Hepatic stellate cell (primary cell): Measurements from ENCODE around the gene UBE2J2.

ENCODE experiments used
- DNase-seq: peaks from one replicate; pipeline ENCODE4 v3.0.0; 2011; ENCODE audit warnings: low spot score

UBE2J2 gene

GRCh38 chr1:1211541-1212441, 61.9 kb downstream of the UBE2J2 start:
- DNase-seq, result no peak

DNA sequence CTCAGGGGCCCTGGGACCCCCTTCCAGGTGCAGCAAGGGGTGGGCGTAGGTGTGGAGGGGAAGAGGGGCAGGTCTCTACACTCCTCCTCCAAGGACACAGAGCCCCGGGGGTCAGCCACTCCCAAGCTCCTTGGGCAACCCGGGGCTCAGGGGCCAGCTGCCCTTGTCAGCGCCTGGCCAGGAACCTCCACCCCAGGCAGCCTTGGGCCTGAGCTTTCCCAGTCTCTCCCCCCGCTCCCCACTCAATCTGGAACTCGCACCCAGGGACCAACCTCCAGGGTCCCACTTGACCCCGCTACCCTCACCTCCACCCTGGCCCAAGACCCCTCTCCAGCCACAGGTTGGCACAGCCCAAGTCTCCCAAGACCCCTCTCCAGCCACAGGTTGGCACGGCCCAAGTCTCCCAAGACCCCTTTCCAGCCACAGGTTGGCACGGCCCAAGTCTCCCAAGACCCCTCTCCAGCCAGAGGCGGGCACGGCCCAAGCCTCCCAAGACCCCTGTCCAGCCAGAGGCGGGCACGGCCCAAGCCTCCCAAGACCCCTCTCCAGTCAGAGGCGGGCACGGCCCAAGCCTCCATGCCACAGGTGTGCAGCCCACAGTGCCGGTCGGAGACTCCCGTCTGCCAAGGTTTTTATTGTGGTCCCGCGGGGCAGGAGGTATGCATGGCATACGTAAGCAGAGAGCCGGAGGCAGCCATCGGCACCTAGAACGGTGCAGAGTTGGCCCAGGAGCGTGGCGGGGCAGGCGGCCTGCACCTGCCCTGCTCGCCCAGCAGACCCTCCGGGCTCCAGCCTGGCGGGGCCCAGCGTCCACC, 62.7 kb downstream of the UBE2J2 start:
- DNase-seq, result no peak

DNA sequence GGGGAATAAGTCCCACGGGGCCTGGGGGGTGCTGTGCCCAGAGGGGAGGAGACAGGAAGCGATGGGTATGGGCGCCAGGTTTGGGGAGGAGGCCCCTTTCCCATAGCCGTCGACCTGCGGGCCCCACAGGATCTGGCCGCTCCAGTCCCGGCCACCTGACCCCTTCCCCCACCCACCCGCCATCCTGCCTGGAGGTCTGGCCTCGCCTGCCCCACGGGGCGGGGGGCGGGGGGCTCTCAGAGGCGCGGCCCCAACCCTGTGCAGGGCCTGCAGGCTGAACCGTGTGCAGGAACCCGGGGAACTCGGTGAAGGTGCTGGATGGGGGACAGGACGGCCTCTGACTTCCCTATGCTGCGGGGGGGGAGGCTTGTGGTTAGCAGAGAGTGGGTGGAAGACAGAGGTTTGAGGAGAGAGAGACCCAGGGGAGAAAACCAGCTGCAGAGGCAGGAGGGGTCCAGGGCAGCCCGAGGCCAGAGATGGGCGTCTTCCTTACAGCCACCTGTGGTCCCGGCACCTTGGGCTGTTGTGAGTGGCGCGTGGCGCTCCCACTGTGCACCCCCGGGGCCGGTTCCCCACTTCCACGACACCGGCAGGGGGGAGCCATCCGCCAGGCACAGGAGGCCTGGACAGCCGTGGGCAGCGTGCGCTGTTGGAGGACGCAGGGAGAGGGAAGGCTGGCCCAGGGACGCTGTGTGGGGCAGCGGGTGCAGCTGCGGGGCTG, 64.8 kb downstream of the UBE2J2 start:
- no peak for DNase-seq

DNA sequence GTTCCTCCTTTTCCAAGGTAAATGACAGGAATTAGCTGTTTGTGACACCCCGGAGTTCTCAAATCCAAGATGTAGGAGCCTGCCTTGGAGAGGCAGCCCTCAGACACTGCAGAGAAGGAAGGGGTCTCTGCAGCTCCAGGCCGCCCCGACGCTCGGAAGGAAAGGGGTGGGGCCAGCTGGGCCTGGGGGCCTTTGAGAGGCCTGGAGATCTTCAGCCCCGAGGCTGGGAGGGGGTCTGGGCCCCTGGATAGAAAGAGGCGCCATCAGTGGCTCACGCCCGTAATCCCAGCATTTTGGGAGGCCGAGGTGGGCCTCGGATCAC, 66.1 kb downstream of the UBE2J2 start:
- DNase-seq, result no peak

DNA sequence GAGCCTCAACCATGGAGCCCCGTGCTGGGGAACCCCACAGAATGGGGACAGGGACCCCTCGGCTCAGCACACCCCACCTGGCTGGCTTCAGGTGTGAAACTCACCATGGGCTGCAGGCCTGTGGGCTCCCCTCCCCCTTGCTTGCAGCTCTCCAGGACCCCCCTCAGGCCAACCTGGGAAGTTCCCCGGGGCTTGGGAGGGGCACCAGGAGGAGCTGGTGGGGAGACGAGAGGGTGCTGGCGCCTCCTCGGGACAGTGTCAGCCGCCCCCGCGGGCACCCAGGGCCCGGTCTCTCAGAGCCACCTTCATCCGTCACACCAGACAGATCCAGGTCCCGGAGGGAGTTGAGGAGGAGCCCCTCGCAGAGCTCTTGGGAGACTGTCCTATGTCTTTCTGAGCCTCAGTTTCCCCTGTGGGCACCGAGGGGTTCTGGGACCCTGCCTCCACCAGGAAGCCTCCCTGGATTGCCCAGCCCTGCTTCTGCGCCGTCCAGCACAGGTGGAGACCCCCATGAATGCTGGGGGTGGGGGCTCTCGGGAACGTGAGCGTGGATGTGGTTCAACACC, 66.6 kb downstream of the UBE2J2 start:
- DNase-seq, result no peak

GRCh38 chr1:1206376-1206965, 67.2 kb downstream of the UBE2J2 start, which contains the start of gene TNFRSF18:
TSS of gene TNFRSF18 (minus strand) at chr1:1206592. CDS start at chr1:1206571, 21 bp downstream.
- no peak for DNase-seq

DNA sequence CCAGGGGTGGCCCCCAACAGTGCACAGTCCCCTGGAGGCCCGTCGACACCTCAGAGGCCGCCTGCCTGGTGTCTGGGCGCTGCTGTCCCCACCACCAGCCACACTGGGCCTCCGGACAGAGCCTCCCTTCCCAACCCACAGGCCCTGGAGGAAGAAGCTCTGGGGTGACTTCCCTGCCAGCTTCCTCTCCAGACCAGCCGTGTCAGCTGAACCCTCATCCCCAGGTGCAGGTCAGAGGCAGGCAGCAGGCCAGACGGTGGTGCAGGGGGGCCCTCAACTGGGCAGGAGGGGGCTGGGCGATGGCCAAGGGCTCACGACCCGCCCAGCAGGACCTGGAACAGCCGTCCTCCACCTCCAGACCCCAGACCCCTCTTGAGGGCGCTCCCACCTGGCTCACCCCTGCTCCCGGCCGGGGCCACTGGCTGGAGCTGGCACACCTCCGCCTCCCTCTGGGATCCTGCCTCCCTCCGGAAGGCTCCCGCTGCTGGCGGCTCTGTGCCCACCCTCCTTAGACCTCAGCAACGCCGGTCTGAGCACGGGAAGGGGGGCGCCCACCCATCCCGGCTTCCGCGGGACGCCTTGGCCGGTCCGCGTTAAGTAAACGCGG, 67.8 kb downstream of the UBE2J2 start:
- DNase-seq, result no peak

- no peak for DNase-seq
Observed at GRCh38 chr1:1204998-1205768, 68.5 kb downstream of the UBE2J2 start.

DNA sequence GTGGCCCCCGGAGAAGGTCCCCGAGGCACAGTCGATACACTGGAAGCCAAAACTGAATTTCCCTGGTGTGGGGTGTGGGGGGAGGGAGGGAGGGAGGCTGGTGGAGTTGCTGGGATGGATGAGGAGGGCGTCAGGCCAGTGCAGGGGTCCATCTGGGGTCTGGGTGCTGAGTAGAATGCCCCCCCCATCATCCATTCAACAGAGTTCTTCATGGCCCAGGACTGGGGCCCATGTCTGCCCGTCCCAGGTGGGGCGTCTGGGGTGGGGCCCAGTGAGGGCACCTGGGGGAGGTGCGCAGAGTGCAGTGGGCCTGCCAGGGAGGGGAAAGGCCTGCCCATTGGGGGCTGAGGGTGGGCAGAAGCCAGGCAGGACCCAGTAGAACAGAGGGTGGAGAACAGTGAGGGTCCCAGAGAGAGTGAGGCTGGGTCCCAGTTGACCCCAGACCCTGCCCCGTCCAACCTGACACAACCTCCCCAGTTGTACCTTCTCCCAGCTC, 69.2 kb downstream of the UBE2J2 start:
- DNase-seq, result no peak
